Left ventricle myocardium inferior (tissue), 1 donor: ENCODE data around the gene GABRB2. TPM values are rescaled to one million over a fixed set of nuclear protein-coding genes. Genes with fewer than 3 reads are reported as not detected.

ENCODE experiments used
- DNase-seq: peaks from one replicate; pipeline ENCODE4 v3.0.0-alpha.2; 2020
- H3K27ac ChIP-seq: fragments of 200-600 bp; replicated peaks from 2 replicates; pipeline ENCODE4 v1.8.0; 2021
- H3K27me3 ChIP-seq: fragments of 200-600 bp; 2 replicates; pipeline ENCODE4 v1.8.0; 2021; ENCODE audit warnings: low read depth
- H3K36me3 ChIP-seq: fragments of 200-600 bp; 2 replicates; pipeline ENCODE4 v1.8.0; 2021
- H3K4me1 ChIP-seq: fragments of 200-600 bp; 2 replicates; pipeline ENCODE4 v1.8.0; 2021
- H3K4me3 ChIP-seq: fragments of 200-600 bp; 2 replicates; pipeline ENCODE4 v1.8.0; 2021; ENCODE audit warnings: mild to moderate bottlenecking, moderate library complexity
- H3K9me3 ChIP-seq: fragments of 200-600 bp; replicated peaks from 2 replicates; pipeline ENCODE4 v1.8.0; 2021
- CTCF ChIP-seq: fragments of 200-600 bp; IDR thresholded peaks from 2 replicates; pipeline ENCODE4 v1.8.0; 2021; ENCODE audit warnings: antibody characterized with exemption, mild to moderate bottlenecking, borderline replicate concordance
- intact Hi-C: fragments of 100-400 bp; cut with micrococcal nuclease; formaldehyde crosslinking; loops from one replicate; pipeline ENCODE4 v1.11.0; 2022
- total RNA-seq: library from RNA; stranded (reverse); fragmentation: NEBNext Ultra II Directional; extraction: Animal tissue kit (Norgen Biotek cat#: 25700); gene quantifications from one replicate; pipeline ENCODE4 v1.2.1, GENCODE V29; 2021
- donor health status: DM: no; HTN: yes; CAD: no; lungs with severe emphysema.

Gene GABRB2
- total RNA-seq, 1 donor from 2014 or later: 0.11 TPM

DNA sequence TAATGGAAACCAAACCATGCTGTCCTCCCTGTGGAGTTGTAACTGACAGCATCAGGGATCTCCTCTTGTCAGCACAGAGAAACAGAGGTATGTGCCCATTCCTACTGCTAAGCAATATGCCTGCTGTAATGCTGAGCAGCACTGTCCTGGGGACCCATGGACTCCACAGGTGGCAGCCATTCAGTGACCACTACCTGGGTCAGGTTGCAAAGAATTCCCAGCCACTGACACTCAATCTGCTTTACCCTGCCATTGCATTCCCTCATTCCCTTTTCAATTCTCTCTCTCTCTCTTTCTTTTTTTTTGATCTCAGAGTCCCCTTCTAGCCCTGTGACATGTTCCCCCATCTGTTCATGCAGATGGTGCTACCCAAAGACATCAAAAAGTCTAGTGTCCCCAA lies 104.1 kb downstream of the GABRB2 start:
- H3K9me3 ChIP-seq: peaks cover 27% of the 10 kb centered on the region
- DNase-seq: no peak
- H3K4me1 ChIP-seq: no peaks in the 10 kb centered on the region
- no peak for TF ChIP-seq CTCF
- intact Hi-C loops: no loop called here
- no peaks in the 10 kb centered on the region for H3K27me3 ChIP-seq
- H3K4me3 ChIP-seq: no peak overlapping the region
- no peak overlapping the region for H3K27ac ChIP-seq
- no peaks in the 10 kb centered on the region for H3K36me3 ChIP-seq

GRCh38 chr5:161432798-161433197 lies 113.7 kb downstream of the GABRB2 start:
- no peaks in the 10 kb centered on the region for H3K36me3 ChIP-seq
- no peaks in the 10 kb centered on the region for H3K9me3 ChIP-seq
- H3K4me3 ChIP-seq: no peak overlapping the region
- no peaks in the 10 kb centered on the region for H3K27me3 ChIP-seq
- intact Hi-C loops: no loop called here
- H3K4me1 ChIP-seq: no peaks in the 10 kb centered on the region
- no peak overlapping the region for H3K27ac ChIP-seq
- DNase-seq: no peak
- no peak for TF ChIP-seq CTCF

- no peaks in the 10 kb centered on the region for H3K9me3 ChIP-seq
- no peak overlapping the region for H3K27ac ChIP-seq
- TF ChIP-seq CTCF: no peak
- H3K36me3 ChIP-seq: no peaks in the 10 kb centered on the region
- no peak overlapping the region for H3K4me3 ChIP-seq
- H3K4me1 ChIP-seq: no peaks in the 10 kb centered on the region
- DNase-seq: no peak
- intact Hi-C loops: no loop called here
- no peaks in the 10 kb centered on the region for H3K27me3 ChIP-seq
These were observed 114.6 kb downstream of the GABRB2 start for GRCh38 chr5:161431963-161432362.

DNA sequence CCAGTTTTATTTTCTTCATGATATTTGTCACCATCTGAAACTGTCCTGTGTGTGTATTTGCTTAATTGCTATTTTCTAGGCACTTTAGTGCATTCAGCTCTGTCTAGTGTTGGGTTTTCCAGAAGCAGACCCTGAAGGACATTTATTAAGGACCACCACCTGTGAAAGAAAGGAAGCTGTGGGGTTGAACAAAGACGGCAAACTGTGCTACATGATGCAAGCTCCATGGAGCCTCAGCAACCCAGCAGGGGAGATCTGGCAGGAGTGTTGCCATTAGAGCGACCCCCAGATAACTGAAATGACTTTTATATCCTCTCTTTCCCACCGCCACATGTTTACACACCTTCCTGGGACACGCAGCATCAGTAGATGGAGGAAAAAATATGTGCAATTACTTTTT lies 125.5 kb downstream of the GABRB2 start:
- DNase-seq: no peak
- no peak overlapping the region for H3K4me3 ChIP-seq
- no peak for TF ChIP-seq CTCF
- no peaks in the 10 kb centered on the region for H3K27me3 ChIP-seq
- H3K27ac ChIP-seq: no peak overlapping the region
- intact Hi-C loops: no loop called here
- no peaks in the 10 kb centered on the region for H3K36me3 ChIP-seq
- no peaks in the 10 kb centered on the region for H3K4me1 ChIP-seq
- H3K9me3 ChIP-seq: peaks cover 12% of the 10 kb centered on the region

GRCh38 chr5:161420521-161420920 lies 126.0 kb downstream of the GABRB2 start:
- Histone ChIP-seq H3K27me3 (no peaks in the 10 kb centered on the region), H3K27ac (no peak overlapping the region), H3K4me1 (no peaks in the 10 kb centered on the region), H3K36me3 (no peaks in the 10 kb centered on the region), H3K9me3 (peaks cover 12% of the 10 kb centered on the region), H3K4me3 (no peak overlapping the region)
- no peak for DNase-seq
- no peak for TF ChIP-seq CTCF
- intact Hi-C loops: no loop called here

DNA sequence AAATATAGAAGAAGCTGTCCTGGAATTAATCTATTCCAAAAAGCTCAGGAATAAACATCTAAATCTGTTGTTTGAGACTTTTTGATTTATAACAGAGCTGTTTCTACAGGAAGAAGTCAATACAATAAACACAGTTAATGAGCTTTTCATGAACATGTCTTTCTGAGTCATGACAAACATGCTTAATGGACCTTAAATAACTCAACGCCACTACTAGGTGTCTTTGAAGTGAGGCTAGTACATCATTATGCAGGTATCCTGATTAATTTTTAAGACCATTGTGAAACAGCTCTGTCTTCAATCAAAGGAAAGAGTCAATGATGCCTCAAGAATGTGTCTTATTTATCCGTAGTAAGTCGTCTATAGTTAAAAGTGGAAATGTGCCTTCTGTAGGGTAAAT lies 131.6 kb downstream of the GABRB2 start:
- no peaks in the 10 kb centered on the region for H3K4me1 ChIP-seq
- H3K27ac ChIP-seq: no peak overlapping the region
- no peaks in the 10 kb centered on the region for H3K9me3 ChIP-seq
- intact Hi-C loops: no loop called here
- no peak overlapping the region for H3K4me3 ChIP-seq
- H3K36me3 ChIP-seq: no peaks in the 10 kb centered on the region
- no peaks in the 10 kb centered on the region for H3K27me3 ChIP-seq
- DNase-seq: no peak
- no peak for TF ChIP-seq CTCF
